Osteocyte (in vitro differentiated cells): ENCODE results near the gene INPP5J. TPM values are rescaled to one million over a fixed set of nuclear protein-coding genes. Genes with fewer than 3 reads are reported as not detected.

Experiments used
- DNase-seq: peaks from one replicate; pipeline ENCODE4 v3.0.0; 2021; ENCODE audit warnings: mixed read lengths; ENCODE audit not compliant: unreplicated experiment; ENCODE audit errors: extremely low spot score
- H3K27ac Mint-ChIP-seq: one replicate; pipeline ENCODE4 v1.8.0; 2021; ENCODE audit warnings: mild to moderate bottlenecking, mixed read lengths; ENCODE audit not compliant: unreplicated experiment
- H3K27me3 Mint-ChIP-seq: one replicate; pipeline ENCODE4 v1.8.0; 2021; ENCODE audit warnings: mixed read lengths; ENCODE audit not compliant: unreplicated experiment
- H3K36me3 Mint-ChIP-seq: one replicate; pipeline ENCODE4 v1.8.0; 2021; ENCODE audit warnings: mixed read lengths; ENCODE audit not compliant: unreplicated experiment
- H3K4me1 Mint-ChIP-seq: one replicate; pipeline ENCODE4 v1.8.0; 2021; ENCODE audit warnings: mixed read lengths; ENCODE audit not compliant: unreplicated experiment
- H3K4me3 Mint-ChIP-seq: one replicate; pipeline ENCODE4 v1.8.0; 2021; ENCODE audit warnings: mild to moderate bottlenecking, moderate library complexity, mixed read lengths; ENCODE audit not compliant: unreplicated experiment
- H3K9me3 Mint-ChIP-seq: one replicate; pipeline ENCODE4 v1.8.0; 2021; ENCODE audit warnings: mixed read lengths; ENCODE audit not compliant: unreplicated experiment
- CTCF ChIP-seq: fragments of 200-600 bp; sonication (generic); IDR thresholded peaks from 2 replicates; pipeline ENCODE4 v1.5.0; 2021; ENCODE audit warnings: antibody characterized with exemption, mild to moderate bottlenecking, moderate library complexity
- total RNA-seq: library from RNA; stranded (reverse); gene quantifications from 2 replicates; pipeline ENCODE4 v1.2.1, GENCODE V29; 2021

Gene INPP5J
- total RNA-seq, 1 donor from 2014 or later, result 3.5 TPM

- DNase-seq, result no peak
- Mint-ChIP-seq H3K36me3 (no peaks in the 10 kb centered on the region), H3K4me1 (peaks cover 13% of the 10 kb centered on the region), H3K4me3 (no peak overlapping the region), H3K27ac (no peak overlapping the region), H3K9me3 (no peaks in the 10 kb centered on the region), H3K27me3 (no peaks in the 10 kb centered on the region)
- no peak for TF ChIP-seq CTCF
Measured at GRCh38 chr22:31120230-31120629, 2.5 kb upstream of the INPP5J start.

DNA sequence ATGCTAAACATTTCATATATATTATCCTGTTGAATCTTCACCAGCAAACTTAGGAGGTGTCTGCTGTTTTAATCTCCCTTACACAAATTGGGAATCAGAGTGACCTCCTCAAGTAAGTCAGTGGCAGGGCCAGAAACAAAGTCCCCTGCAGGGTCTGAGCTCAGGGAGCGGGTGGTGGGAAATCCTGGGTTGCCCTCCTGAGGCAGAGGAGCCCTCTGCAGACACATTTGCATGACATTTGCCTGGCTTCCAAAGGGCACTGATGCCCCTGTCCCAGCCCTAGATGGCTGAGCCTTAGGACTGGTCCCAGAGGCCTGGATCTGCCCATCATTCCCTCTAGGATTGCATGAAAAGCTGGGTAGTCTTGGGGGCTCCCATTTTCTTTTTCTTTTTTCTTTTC, 2.1 kb upstream of the INPP5J start:
- TF ChIP-seq CTCF, result no peak
- no peak overlapping the region for H3K4me3 Mint-ChIP-seq
- no peak for DNase-seq
- H3K27ac Mint-ChIP-seq, result no peak overlapping the region
- no peaks in the 10 kb centered on the region for H3K27me3 Mint-ChIP-seq
- H3K4me1 Mint-ChIP-seq, result peaks cover 13% of the 10 kb centered on the region
- no peaks in the 10 kb centered on the region for H3K9me3 Mint-ChIP-seq
- no peaks in the 10 kb centered on the region for H3K36me3 Mint-ChIP-seq

GRCh38 chr22:31121403-31121802, 1.4 kb upstream of the INPP5J start:
- DNase-seq, result no peak
- Mint-ChIP-seq H3K9me3 (no peaks in the 10 kb centered on the region), H3K4me3 (no peak overlapping the region), H3K27me3 (no peaks in the 10 kb centered on the region), H3K36me3 (no peaks in the 10 kb centered on the region), H3K27ac (no peak overlapping the region), H3K4me1 (peaks cover 13% of the 10 kb centered on the region)
- TF ChIP-seq CTCF, result no peak

GRCh38 chr22:31122196-31122531, 602 bp upstream of the INPP5J start:
- Mint-ChIP-seq H3K27ac (no peak overlapping the region), H3K4me3 (peak overlapping the region; percentile 57), H3K36me3 (no peaks in the 10 kb centered on the region), H3K27me3 (no peaks in the 10 kb centered on the region), H3K4me1 (peaks cover 13% of the 10 kb centered on the region), H3K9me3 (no peaks in the 10 kb centered on the region)
- TF ChIP-seq CTCF, result no peak
- no peak for DNase-seq

DNA sequence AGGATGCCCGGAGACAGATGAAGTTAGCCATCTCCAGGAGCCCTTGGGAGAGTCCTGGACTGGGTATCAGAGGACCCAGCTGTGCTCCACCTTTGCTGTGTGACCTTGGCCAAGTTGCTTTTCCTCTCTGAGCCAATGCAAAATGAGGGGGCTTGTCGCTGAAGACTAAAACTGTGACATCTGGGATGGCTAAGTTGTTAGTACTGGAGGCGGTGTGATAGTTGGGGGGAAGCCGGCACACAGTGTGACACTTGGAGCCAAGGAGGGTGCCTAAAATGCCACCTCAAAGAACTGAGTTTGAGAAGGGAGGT, 481 bp downstream of the INPP5J start:
- Mint-ChIP-seq H3K4me1 (peaks cover 13% of the 10 kb centered on the region), H3K27me3 (no peaks in the 10 kb centered on the region), H3K4me3 (peak overlapping the region; percentile 68), H3K9me3 (no peaks in the 10 kb centered on the region), H3K27ac (no peak overlapping the region), H3K36me3 (no peaks in the 10 kb centered on the region)
- no peak for DNase-seq
- TF ChIP-seq CTCF, result no peak
